Activated naive CD4-positive, alpha-beta T cell treated with anti-CD3 and anti-CD28 coated beads, Interleukin-2, amount 50 U/mL, for 24 hours (primary cell): Measurements from ENCODE around the gene ANKRD22.

Source experiments
- H3K27ac Mint-ChIP-seq: one replicate; pipeline ENCODE4 v1.8.0; 2021; ENCODE audit warnings: mild to moderate bottlenecking, mixed read lengths
- H3K27me3 Mint-ChIP-seq: one replicate; pipeline ENCODE4 v1.8.0; 2021; ENCODE audit warnings: mixed read lengths
- H3K36me3 Mint-ChIP-seq: one replicate; pipeline ENCODE4 v1.8.0; 2021; ENCODE audit warnings: mixed read lengths
- H3K4me1 Mint-ChIP-seq: one replicate; pipeline ENCODE4 v1.8.0; 2021; ENCODE audit warnings: mixed read lengths
- H3K4me3 Mint-ChIP-seq: one replicate; pipeline ENCODE4 v1.8.0; 2021; ENCODE audit warnings: mild to moderate bottlenecking, mixed read lengths
- H3K9me3 Mint-ChIP-seq: one replicate; pipeline ENCODE4 v1.8.0; 2021; ENCODE audit warnings: mixed read lengths

The ANKRD22 gene

GRCh38 chr10:88800152-88801125 is 51.2 kb downstream of the ANKRD22 start:
- H3K27ac Mint-ChIP-seq, result no peak overlapping the region
- H3K27me3 Mint-ChIP-seq, result no peaks in the 10 kb centered on the region

GRCh38 chr10:88794731-88795130 is 56.9 kb downstream of the ANKRD22 start:
- Mint-ChIP-seq H3K27ac (no peak overlapping the region), H3K4me1 (peaks cover 18% of the 10 kb centered on the region), H3K4me3 (no peak overlapping the region), H3K36me3 (no peaks in the 10 kb centered on the region), H3K27me3 (no peaks in the 10 kb centered on the region), H3K9me3 (no peaks in the 10 kb centered on the region)

More at GRCh38 chr10:88800152-88801125, 51.2 kb downstream of the ANKRD22 start:
- Mint-ChIP-seq H3K4me1 (peaks cover 3% of the 10 kb centered on the region), H3K4me3 (no peak overlapping the region), H3K36me3 (no peaks in the 10 kb centered on the region), H3K9me3 (no peaks in the 10 kb centered on the region)

- Mint-ChIP-seq H3K9me3 (no peaks in the 10 kb centered on the region), H3K27ac (peak overlapping the region; percentile 74), H3K27me3 (no peaks in the 10 kb centered on the region), H3K4me3 (no peak overlapping the region), H3K4me1 (peaks cover 18% of the 10 kb centered on the region), H3K36me3 (no peaks in the 10 kb centered on the region)
Measured at GRCh38 chr10:88793712-88794299, 57.8 kb downstream of the ANKRD22 start.

- Mint-ChIP-seq H3K4me3 (no peak overlapping the region), H3K27me3 (no peaks in the 10 kb centered on the region), H3K4me1 (peaks cover 18% of the 10 kb centered on the region), H3K9me3 (no peaks in the 10 kb centered on the region), H3K27ac (no peak overlapping the region), H3K36me3 (no peaks in the 10 kb centered on the region)
Measured at GRCh38 chr10:88792661-88793060, 59.0 kb downstream of the ANKRD22 start.

- H3K9me3 Mint-ChIP-seq, result no peaks in the 10 kb centered on the region
- H3K4me3 Mint-ChIP-seq, result no peak overlapping the region
- peaks cover 18% of the 10 kb centered on the region for H3K4me1 Mint-ChIP-seq
- H3K36me3 Mint-ChIP-seq, result no peaks in the 10 kb centered on the region
- no peaks in the 10 kb centered on the region for H3K27me3 Mint-ChIP-seq
- H3K27ac Mint-ChIP-seq, result no peak overlapping the region
Measured at GRCh38 chr10:88791924-88792323, 59.7 kb downstream of the ANKRD22 start.

- H3K9me3 Mint-ChIP-seq, result no peaks in the 10 kb centered on the region
- no peaks in the 10 kb centered on the region for H3K36me3 Mint-ChIP-seq
- peaks cover 13% of the 10 kb centered on the region for H3K4me1 Mint-ChIP-seq
- H3K27ac Mint-ChIP-seq, result no peak overlapping the region
- no peaks in the 10 kb centered on the region for H3K27me3 Mint-ChIP-seq
- H3K4me3 Mint-ChIP-seq, result no peak overlapping the region
Measured at GRCh38 chr10:88788924-88789323, 62.7 kb downstream of the ANKRD22 start.

GRCh38 chr10:88787463-88787862 is 64.2 kb downstream of the ANKRD22 start:
- Mint-ChIP-seq H3K27ac (no peak overlapping the region), H3K36me3 (no peaks in the 10 kb centered on the region), H3K4me1 (no peaks in the 10 kb centered on the region), H3K4me3 (no peak overlapping the region), H3K27me3 (no peaks in the 10 kb centered on the region), H3K9me3 (no peaks in the 10 kb centered on the region)

GRCh38 chr10:88786032-88786770 is 65.4 kb downstream of the ANKRD22 start:
- H3K27ac Mint-ChIP-seq, result no peak overlapping the region
- no peak overlapping the region for H3K4me3 Mint-ChIP-seq

GRCh38 chr10:88783724-88784123 is 67.9 kb downstream of the ANKRD22 start:
- H3K27ac Mint-ChIP-seq, result no peak overlapping the region
- no peaks in the 10 kb centered on the region for H3K27me3 Mint-ChIP-seq
- no peak overlapping the region for H3K4me3 Mint-ChIP-seq
- H3K36me3 Mint-ChIP-seq, result no peaks in the 10 kb centered on the region
- no peaks in the 10 kb centered on the region for H3K9me3 Mint-ChIP-seq
- H3K4me1 Mint-ChIP-seq, result no peaks in the 10 kb centered on the region

More at GRCh38 chr10:88786032-88786770, 65.4 kb downstream of the ANKRD22 start:
- Mint-ChIP-seq H3K27me3 (no peaks in the 10 kb centered on the region), H3K36me3 (no peaks in the 10 kb centered on the region), H3K9me3 (no peaks in the 10 kb centered on the region), H3K4me1 (no peaks in the 10 kb centered on the region)

GRCh38 chr10:88782222-88782621 is 69.4 kb downstream of the ANKRD22 start:
- no peak overlapping the region for H3K4me3 Mint-ChIP-seq
- H3K9me3 Mint-ChIP-seq, result no peaks in the 10 kb centered on the region
- H3K36me3 Mint-ChIP-seq, result peaks cover 2% of the 10 kb centered on the region
- H3K4me1 Mint-ChIP-seq, result no peaks in the 10 kb centered on the region
- H3K27me3 Mint-ChIP-seq, result no peaks in the 10 kb centered on the region
- no peak overlapping the region for H3K27ac Mint-ChIP-seq

- H3K27me3 Mint-ChIP-seq, result no peaks in the 10 kb centered on the region
- H3K36me3 Mint-ChIP-seq, result peaks cover 2% of the 10 kb centered on the region
- no peaks in the 10 kb centered on the region for H3K4me1 Mint-ChIP-seq
- no peak overlapping the region for H3K4me3 Mint-ChIP-seq
- no peaks in the 10 kb centered on the region for H3K9me3 Mint-ChIP-seq
- H3K27ac Mint-ChIP-seq, result no peak overlapping the region
Measured at GRCh38 chr10:88781206-88781605, 70.4 kb downstream of the ANKRD22 start.
